CD4-positive, alpha-beta T cell treated with Interleukin-21 for 1 hour (primary cell): ENCODE data around the gene ADARB1.

Experiments used
- DNase-seq: peaks from one replicate; pipeline ENCODE4 v3.0.0-alpha.2; 2020

Gene ADARB1

DNA sequence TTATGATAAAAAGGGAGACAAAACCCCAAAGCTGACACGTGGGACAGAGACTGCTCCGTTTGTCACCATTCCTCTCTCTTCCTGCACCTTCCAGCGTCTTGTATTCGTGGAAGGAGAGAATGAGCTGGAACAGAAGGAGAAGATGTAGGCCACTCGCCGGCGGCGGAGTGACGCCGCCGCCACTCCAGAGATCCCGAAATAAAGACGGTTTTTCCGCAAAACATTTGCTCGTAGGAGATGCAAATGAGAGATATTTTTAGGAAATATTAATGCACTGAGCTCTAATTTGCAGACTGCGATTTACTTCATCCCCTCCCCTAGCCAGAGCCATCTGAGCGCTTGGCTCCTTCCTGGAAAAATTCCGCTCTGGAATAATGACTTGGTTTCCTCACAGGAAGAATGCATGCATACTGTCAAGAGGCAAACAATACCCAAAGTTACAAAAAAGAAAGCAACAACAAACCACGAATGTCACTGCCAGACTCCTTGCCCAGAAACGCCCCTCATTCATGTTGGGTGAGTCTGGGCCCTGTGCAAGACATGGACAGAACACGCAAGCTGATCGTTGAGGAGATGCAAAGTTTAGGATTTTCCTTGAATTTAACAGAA is 18.0 kb upstream of the ADARB1 start:
- DNase-seq, result no peak

DNA sequence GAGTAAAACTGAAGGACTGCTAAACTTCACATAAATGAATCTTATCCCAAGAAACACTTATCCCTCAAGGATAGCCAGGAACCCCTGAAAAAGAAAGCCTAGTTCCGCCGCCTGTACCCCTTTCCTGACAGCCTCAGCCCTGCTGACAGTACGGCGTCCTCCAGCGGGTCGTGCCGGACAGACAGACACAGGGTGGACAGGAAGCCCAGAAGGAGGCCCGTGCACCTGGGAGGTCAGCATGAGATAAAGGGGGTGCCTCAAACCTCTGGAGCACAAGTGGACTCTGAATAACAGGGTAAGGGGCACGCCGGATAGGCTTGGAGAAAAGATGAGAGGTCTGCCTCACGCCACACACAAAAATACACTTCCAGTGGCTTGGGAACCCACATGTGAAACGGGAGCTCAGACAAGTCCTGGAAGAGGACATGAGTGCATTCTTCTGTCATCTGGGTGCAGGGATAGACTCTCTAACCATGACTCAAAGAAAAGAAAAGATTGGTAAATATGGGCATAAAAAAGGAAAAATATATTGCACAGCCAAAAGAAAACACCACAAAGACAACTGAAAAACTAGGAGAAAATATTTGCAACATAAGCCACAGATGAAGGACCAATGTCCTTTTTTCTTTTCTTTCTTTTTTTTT is 17.3 kb upstream of the ADARB1 start:
- no peak for DNase-seq

DNA sequence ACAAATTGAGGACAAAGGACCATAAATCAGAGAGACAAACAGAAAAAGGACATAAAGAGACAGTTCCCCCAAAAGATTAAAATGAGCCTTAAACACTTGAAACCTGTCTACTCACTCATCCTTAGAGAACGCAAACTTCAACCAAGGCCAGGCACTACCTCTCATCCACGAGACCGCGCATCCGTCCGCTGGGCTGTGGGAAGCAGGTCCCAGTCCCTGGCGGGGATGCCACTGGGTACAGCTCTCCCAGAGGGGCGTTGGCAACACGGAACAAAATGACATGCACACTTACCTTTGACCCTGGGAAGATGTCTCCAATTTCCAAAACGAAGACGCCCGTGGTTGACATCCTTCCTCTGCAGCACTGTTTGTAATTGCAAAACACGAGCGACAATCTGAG is 16.5 kb upstream of the ADARB1 start:
- no peak for DNase-seq

DNA sequence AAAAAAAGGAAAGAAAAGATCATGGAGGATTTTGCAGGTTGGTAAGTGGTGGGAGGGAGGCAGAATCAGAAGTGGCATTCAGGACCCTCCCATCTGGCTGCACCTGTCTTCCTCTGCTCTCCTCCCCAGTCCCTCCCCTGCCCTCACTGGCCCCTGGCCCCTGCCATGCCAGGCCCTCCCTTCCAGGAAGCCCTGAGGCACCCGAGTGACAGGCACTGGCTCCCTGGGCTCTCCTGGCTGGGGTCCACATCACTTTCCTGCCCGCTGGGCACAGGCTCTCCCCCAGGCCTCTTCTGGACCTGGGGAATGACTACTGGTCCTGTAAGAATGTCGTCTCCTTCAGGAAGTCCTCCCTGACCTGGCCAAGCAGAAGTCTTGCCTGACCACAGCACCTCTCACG is 15.3 kb upstream of the ADARB1 start:
- DNase-seq, result no peak

DNA sequence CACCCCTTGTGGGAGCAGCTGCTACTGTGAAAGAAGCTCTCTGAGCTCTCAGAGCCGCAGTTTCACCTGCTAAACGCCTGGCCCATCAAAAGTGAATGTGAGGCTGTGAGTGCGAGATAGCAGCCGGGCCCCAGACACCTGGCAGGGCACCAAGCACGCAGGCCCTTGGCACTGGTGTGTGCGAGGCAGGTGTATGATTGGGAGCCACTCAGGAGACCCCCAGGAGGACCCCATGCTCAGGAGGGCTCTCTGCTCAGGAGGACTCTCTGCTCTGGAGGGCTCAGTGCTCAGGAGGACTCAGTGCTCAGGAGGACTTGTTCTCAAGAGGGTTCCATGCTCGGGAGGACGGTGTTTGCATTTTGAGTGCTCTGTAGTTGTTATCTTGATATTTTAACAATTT is 14.3 kb upstream of the ADARB1 start:
- DNase-seq, result no peak

DNA sequence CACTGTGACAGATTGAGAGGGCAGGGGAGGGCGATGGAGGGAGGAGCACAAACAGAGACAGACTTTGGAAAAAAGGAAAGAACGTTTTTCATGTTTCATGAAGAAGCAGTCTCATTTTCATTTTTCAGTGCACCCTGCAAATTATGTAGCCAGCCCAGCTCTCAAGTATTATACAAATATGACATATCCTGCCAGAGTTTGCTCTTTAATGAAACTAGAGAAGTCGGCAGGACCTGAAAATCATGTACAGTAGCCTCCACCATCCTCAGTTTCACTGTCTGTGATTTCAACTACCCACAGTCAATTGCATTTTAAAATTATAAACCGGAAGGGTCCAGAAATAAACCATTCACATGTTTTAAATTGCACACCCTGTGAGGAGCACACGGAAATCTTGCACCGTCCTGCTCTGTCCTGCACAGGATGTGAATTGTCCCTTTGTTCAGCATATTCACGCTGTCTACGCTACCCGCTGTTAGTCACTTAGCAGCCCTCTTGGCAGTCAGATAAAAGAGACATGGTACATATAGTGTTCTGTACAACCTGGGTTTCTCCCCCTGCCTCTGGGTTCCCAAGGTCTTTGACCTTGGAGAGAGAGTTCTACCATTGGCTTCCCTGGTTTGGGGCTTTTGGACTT is 13.6 kb upstream of the ADARB1 start:
- no peak for DNase-seq

DNA sequence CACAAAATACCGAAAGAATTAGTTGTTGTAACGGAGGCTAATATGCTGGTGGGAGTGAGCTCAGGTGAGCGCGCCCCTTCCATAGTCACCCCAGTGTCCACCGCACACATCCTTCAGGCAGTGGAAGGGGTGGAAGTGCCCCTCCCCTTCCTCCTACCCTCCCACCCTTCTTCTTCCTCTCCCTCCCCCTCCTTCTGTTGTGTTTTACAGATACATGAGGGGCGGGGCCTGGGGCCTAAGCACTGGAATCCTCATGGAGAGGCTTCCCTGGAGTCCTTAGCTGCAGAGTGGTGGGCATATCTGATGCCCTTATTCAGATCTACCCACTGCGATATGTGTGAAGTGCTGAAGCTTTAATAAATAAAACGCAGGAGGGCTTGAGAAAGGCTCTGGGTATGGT is 10.3 kb upstream of the ADARB1 start:
- no peak for DNase-seq

DNA sequence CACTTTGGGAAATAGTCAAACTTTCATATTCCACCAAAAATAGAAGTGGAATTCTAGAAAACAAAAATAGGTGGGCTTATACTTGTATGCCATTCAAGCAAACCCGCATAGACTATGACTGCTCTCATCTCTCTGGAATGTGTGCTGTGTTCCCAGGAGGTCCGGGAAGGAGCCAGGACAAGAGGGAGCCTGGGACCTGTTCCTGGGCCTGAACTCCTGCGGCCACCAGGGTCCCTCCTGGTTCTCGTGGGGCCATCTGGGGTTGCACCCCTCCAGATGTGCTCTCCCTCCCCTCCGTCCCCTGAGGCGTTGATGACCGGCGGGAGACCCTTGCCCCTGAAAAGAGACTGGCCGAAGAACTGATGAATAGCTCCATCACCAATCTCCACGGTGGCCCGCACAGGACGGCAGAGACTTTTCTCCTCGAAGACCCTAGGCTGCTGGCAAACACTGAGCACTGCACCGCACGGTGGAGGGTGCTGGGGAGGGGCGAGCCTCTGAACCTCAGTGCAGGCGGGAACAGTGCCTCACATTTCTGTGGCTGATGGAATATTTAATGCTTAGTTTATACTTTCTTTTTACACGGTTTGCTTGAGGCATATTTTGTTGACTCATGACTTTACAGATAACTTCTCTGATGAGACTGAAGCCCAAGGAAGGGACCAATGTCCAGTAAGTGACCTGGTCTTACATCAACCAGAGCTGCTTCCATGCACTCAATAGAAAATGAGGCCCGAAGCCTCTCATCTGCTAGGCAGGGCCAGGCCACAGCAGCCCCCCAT is 9.6 kb upstream of the ADARB1 start:
- no peak for DNase-seq

DNA sequence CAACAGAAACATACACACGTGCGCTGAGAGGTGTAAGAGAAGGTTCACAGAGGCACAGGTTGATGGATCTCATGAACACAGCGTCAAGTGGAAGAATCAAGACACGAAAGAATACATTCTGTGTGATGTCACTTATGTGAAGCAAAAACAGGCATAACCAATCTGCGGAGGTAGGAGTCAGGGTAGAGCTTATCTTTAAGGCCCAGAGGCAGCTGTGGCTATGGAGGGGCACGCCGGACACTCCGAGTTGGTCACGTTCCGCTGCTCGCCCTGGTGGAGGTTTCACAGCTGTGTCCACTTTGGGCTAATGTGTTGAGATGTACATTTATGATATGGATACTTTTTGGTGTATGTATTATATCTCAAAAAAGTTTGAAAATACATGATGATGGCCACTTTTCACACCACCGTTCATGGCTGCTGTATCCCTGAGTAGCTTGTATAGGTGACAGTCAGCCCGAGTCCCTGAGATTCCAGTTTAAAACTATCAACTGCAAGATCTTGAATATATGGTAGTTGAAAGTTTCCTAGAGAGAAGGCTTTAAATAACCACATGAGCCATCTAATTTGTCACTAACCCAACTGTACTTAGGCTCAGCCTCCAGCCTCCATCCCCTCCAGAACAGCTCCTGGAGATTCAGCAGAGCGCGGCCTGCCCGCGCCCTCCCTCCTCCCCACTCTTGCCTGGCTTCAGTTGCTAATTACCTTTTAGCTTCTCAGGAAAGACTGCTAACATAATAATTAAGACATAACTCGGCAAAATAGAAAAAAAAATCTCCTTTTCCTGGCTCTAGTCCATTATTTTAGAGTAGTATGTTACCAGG is 6.7 kb upstream of the ADARB1 start:
- no peak for DNase-seq

DNA sequence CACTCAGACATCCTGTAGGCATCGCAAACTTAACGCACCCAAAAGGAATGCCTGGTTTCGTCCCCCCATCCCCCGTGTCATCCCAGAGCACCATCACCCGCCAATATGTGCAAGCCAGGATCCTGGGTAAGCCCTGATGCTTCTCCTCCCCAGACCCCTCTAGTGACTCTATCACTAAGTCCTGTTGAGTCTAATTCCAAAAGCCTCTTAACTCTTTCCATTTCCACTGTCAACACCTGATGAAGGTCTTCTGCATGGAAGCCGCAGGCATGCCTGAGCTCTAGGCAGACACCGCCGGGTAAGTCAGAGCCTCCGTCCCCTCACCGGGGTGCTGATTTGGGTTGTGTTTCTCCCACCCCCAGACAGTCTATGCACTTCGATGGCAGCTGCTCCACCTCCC is 5.3 kb upstream of the ADARB1 start:
- DNase-seq, result no peak

DNA sequence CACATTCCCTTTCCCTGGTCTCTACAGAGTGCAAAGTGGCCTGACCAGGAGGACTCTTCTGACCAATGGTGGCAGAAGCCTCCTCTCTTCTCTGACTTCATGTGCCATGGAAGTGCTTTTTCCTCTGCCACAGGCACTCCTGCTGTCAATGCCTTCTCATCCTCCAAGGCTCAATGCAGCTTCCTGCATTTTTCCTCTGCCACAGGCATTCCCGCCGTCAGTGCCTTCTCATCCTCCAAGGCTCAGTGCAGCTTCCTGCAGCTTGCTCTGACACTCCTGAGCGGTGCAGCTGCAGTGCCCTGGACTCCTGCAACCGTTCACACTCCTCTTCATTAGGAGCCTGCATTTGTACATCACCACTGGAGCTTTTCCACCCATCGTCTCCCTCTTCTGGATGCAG is 4.7 kb upstream of the ADARB1 start:
- DNase-seq, result no peak

DNA sequence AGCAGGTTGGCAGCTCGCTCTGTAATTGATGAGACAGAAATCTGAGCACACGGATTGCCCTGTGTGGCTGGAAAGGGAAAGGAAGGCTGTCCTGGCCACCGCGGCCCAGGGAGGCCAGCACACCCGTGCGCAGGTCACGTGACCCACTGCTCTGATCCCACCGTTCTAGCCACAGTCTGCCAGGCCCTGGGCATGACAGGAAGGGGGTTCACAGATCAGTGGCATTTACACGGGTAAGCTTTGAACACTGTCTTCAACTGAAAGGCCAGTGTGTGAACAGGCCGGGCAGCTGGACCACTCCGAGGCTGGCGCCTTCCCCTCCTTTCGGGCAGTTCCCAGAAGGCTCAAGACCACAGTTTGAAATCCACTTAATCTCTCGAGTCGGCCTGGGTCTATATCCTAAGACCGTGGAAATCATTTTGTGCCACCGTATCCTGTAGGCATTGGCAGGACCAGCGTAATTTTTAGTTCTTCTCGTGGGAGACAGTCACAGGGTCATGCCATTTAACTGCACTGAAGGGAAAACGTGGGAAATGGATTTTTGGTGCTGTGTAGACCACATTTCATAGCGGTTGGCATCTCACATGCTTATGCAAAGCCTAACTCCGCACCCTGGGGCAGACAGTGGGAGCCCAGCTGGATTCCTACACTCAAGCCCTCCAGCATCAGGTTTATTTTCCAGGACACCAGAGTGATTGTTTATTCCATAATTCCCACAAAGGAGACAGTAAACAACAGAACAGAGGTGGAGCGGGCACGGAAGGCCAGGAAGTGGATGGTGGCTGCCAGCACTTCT is 3.1 kb upstream of the ADARB1 start:
- no peak for DNase-seq

DNA sequence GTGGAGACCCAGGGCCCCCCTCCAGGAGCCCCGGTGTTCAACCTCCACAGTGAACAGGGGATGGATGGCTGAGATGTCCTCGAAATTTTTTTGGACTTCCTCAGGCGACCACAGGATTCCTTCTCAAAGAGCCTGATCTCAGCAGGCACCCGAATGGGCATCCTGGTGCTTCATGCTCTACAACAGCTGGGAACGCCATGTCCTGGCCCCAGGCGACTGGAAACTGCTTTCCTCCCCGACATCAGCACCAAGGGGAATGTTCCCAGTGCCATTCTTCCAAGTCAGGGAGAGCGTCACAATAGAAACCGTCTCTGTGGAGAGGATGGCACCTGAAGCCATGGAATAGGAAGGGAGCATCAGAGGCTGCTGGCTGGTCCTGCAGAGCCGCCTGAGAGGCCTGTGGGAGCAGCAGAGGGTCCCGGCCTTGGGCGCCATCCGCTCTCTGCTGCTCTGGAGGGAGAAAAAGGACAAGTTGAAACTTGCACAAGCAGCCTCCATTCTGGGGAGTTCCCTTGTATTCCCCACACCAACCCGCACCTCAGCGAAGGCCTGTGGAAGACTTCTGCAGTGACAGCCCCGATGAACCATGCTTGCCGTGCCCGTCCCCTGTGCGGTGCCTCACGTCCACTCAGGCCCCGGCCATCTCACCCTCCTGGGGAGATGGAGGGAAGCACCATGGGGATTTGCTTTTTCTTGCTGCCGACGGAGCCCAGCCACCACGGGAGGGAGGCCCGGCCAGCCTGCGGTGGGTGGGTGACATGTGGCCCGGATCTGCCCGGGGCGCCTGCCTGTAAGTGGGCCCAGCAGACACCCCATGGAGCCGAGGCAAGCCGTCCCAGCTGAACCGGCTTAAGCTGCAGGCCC is 2.3 kb upstream of the ADARB1 start:
- DNase-seq, result no peak

DNA sequence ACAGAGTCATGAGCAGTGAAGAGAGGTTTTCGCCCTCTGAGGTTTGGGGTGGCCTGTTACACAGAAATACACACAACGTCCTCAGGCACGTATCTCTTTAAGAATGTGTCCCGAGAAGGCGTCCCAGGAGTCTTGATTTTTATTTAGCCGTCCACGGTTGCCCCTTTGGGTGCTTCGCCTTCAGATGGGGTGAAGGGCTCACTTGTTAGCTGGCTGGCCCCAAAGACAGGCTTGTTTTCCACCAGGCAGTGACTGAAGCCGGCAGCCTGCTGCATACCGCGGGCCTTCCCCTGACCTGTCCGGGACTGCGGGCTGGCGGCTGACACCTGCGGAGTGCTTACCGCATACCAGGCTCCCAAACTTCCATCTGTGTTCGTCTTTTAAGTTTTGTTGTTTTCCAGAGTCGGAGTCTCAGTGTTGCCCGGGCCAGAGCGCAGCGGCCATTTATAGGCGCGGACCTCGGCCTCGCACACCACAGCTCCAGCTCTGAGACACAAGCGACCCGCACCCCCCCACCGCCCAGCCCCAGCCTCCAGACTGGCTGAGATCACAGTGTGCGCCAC is 1.6 kb upstream of the ADARB1 start:
- DNase-seq, result no peak

DNA sequence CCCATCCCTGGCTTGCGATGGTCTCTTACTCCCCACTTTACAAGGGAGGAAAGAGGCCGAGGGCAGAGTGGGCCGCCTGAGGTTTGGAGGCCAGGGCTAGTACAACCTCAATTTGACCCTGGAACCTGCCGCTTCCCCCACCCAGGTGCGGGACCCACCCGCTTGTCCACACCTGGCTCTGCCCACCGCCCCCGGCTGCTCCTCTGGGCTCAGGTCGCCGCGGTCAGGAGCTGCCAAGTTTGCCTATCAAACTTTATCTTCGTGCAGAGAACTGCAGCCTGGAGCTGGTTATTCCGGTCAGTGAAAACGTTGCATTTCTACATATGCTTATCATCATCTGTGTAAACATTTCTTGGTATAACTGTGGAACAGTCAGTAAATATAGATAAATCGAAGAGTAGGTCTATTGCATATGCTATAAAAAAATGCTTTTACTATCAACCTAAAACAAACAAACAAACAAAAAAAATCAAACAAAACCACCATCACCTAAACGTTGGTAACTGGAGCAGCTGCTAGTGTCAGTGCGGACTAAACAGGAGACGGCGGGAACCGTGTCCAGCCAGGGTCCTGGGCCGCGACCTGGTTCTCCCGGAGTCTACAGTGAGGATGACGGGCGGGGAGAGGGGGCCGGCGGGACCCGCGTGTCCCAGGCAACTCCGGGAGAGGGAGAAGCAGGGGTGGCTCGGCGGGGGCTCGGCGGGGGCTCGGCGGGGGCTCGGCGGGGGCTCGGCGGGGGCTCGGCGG is 906 bp upstream of the ADARB1 start:
- no peak for DNase-seq

DNA sequence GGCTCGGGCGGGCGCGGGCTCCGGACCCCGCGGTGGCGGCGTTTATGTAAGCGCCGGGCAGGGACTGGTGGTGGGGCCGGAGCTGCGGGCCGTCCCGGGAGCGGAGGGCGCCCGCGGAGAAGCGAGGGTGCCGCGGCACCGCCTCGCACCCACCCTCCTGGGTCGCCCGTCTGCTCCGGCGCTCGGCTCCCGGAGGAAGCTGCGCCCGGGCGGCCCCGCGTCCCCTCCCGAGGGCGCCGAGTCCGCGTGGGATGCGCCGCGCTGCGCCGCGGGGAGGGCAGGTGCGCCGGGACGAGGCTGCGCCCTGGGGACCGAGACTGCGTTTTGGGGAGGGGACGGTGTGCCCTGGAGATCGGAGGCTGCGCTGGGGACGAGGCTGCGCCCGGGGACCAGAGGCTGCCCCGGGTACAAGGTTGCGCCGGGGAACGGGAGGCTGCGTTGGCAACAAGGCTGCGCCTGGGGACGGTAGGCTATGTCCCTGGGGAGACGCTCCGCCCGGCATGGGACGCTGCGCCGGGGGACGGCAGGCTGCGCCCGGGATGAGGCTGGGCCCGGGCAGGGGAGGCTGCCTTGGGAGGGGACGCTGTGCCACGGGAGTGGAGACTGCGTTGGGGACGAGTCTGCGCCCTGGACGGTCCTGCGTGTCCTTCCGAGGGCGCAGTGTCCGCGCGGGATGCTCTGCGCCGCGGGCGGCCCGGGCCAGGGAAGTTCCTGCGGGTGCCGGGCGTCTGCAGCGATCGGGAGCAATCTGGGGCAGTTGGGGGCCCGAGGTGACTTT is 627 bp downstream of the ADARB1 start:
- no peak for DNase-seq

DNA sequence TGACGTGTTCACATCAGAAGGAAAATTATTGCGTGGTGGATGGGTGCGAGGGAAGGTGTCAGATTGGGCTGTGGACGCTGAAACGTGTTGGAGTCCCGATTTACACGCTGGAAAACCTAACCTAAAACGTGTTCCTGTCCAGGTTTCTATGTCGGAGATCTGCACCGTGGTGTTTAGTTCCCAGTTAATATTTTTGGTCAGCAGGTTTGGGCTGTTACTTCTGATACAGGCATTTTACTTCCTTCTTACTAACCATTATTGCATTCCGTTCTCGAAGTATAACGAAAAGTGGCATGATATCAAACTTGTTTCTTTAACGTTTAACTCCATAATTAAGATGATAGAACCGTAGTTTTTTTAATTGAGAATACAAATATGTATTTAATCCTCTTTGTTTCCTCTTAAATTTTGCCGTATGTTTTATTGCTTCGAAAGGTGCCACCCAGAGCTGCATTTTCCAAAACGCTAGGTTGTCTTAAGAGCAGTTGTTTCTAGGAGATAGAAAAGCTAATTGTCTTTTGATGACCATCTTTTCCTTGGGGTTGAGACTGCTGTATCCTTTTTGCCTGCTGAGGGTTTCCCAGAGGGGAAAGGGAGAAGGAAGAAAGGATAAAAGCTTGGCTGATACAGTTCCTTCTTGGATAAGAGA is 1.3 kb downstream of the ADARB1 start:
- no peak for DNase-seq

DNA sequence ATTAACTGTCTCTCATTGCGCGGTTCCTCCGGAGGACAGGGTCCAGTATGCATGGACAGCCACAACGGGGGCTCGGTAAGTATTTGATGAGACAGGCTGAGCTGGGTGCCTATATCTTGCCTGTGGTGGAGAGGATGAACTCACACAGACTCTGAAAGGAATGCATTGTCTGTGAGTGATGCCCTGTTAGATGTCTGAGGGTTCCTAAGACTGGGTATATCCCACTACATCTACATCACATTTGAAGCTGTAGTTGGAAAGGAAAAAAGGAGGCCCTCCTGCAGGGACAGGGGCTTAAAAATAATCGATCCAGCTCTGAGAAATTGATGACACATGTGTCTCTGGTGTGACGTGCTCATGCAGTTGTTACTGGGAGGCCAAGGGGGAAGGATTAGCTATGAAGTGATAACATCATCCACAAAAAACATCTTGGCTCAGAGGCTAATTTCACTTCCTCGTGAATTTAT is 1.9 kb downstream of the ADARB1 start:
- no peak for DNase-seq

DNA sequence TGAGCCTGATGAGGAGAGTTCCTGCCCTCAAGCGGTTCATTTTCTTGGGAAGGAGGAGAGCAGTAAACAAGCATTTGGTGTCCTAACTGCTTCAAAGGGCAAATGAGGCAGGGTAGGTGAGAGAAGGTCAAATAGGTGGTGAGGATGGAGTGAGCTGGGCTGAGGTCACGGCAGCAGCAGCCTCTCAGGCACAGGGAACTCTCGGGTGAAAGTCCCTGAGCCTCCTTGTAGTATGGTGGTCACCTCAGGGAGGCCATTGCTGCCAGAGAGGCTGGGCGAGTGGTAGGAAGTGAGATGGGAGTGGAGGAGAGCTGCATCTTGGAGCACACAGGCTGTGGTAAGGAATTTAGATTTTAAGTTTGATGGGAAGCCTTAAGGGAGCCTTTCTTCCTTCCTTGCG is 4.0 kb downstream of the ADARB1 start:
- DNase-seq, result no peak
